Karpas-422 (cell line): ENCODE results near the gene CPLX4. TPM values are rescaled to one million over a fixed set of nuclear protein-coding genes. Genes with fewer than 3 reads are reported as not detected.

Experiments
- DNase-seq: peaks from one replicate; pipeline ENCODE4 v3.0.0-alpha.2; 2015
- H2AFZ ChIP-seq: fragments of 200-600 bp; sonication (generic); 2 replicates; pipeline ENCODE4 v1.6.1; 2014; ENCODE audit warnings: antibody characterized with exemption, low read length, mixed read lengths
- H3K27ac ChIP-seq: fragments of 200-600 bp; sonication (generic); 2 replicates; pipeline ENCODE4 v1.5.1; 2014; ENCODE audit warnings: mild to moderate bottlenecking, low read length, moderate library complexity
- H3K27me3 ChIP-seq: fragments of 200-600 bp; sonication (generic); 2 replicates; pipeline ENCODE4 v1.6.1; 2014; ENCODE audit warnings: low read length, mixed read lengths
- H3K36me3 ChIP-seq: fragments of 200-600 bp; sonication (generic); 2 replicates; pipeline ENCODE4 v1.6.1; 2014; ENCODE audit warnings: low read length, mixed read lengths; ENCODE audit not compliant: insufficient read depth
- H3K4me1 ChIP-seq: fragments of 200-600 bp; sonication (generic); 2 replicates; pipeline ENCODE4 v1.6.1; 2014; ENCODE audit warnings: mild to moderate bottlenecking, low read length, mixed read lengths
- H3K4me2 ChIP-seq: fragments of 200-600 bp; sonication (generic); 2 replicates; pipeline ENCODE4 v1.6.1; 2014; ENCODE audit warnings: low read length, low read depth, mild to moderate bottlenecking; ENCODE audit not compliant: poor library complexity, severe bottlenecking
- H3K4me3 ChIP-seq: fragments of 200-600 bp; sonication (generic); 2 replicates; pipeline ENCODE4 v1.5.1; 2014; ENCODE audit warnings: mild to moderate bottlenecking, antibody characterized with exemption, low read length, mixed read lengths
- H3K79me2 ChIP-seq: fragments of 200-600 bp; sonication (generic); 2 replicates; pipeline ENCODE4 v1.6.1; 2014; ENCODE audit warnings: mild to moderate bottlenecking, low read length, mixed read lengths
- H3K9ac ChIP-seq: fragments of 200-600 bp; sonication (generic); 2 replicates; pipeline ENCODE4 v1.6.0; 2014; ENCODE audit warnings: low read length
- H3K9me2 ChIP-seq: fragments of 200-600 bp; sonication (generic), shearing (Covaris generic); replicated peaks from 2 replicates; pipeline ENCODE4 v1.6.0; 2014; ENCODE audit warnings: mild to moderate bottlenecking, low read length, moderate library complexity; ENCODE audit not compliant: insufficient read depth
- H3K9me3 ChIP-seq: fragments of 300-700, 200-600 bp; sonication (generic); 2 replicates; pipeline ENCODE4 v1.6.1; 2014; ENCODE audit warnings: low read length, mixed read lengths
- H4K20me1 ChIP-seq: fragments of 200-600 bp; sonication (generic); 2 replicates; pipeline ENCODE4 v1.6.1; 2014; ENCODE audit warnings: mild to moderate bottlenecking, antibody characterized with exemption, low read length, low read depth; ENCODE audit not compliant: insufficient read depth
- total RNA-seq: library from RNA; depleted of rRNA; stranded (reverse); fragments of >200 nt; shearing (Covaris generic); gene quantifications from 2 replicates; pipeline ENCODE4 v1.2.3, GENCODE V29; 2014; ENCODE audit warnings: low replicate concordance

CPLX4 gene
- total RNA-seq, 1 experiment from 2014 or later, result not detected

- Histone ChIP-seq H3K79me2 (no peaks in the 10 kb centered on the region), H2AFZ (no peak overlapping the region), H3K36me3 (no peaks in the 10 kb centered on the region), H3K4me3 (no peak overlapping the region), H3K27me3 (no peaks in the 10 kb centered on the region), H4K20me1 (no peaks in the 10 kb centered on the region), H3K9ac (no peak overlapping the region), H3K9me3 (no peaks in the 10 kb centered on the region), H3K9me2 (no peaks in the 10 kb centered on the region), H3K27ac (no peak overlapping the region), H3K4me1 (no peaks in the 10 kb centered on the region), H3K4me2 (no peak overlapping the region)
- no peak for DNase-seq
Measured at GRCh38 chr18:59305295-59305694, 13.2 kb downstream of the CPLX4 start.

- no peaks in the 10 kb centered on the region for H3K27me3 ChIP-seq
- no peak overlapping the region for H3K27ac ChIP-seq
- no peak overlapping the region for H2AFZ ChIP-seq
- H3K36me3 ChIP-seq, result no peaks in the 10 kb centered on the region
- no peaks in the 10 kb centered on the region for H3K9me3 ChIP-seq
- H3K4me1 ChIP-seq, result no peaks in the 10 kb centered on the region
- H3K9ac ChIP-seq, result no peak overlapping the region
- DNase-seq, result no peak
- H3K9me2 ChIP-seq, result no peaks in the 10 kb centered on the region
- no peaks in the 10 kb centered on the region for H3K79me2 ChIP-seq
- H4K20me1 ChIP-seq, result no peaks in the 10 kb centered on the region
- no peak overlapping the region for H3K4me2 ChIP-seq
- H3K4me3 ChIP-seq, result no peak overlapping the region
Measured at GRCh38 chr18:59303656-59304195, 14.7 kb downstream of the CPLX4 start.

- Histone ChIP-seq H3K9me2 (no peaks in the 10 kb centered on the region), H4K20me1 (no peaks in the 10 kb centered on the region), H3K27ac (no peak overlapping the region), H2AFZ (no peak overlapping the region), H3K4me2 (no peak overlapping the region), H3K4me1 (no peaks in the 10 kb centered on the region), H3K4me3 (no peak overlapping the region), H3K27me3 (no peaks in the 10 kb centered on the region), H3K9ac (no peak overlapping the region), H3K36me3 (no peaks in the 10 kb centered on the region), H3K79me2 (no peaks in the 10 kb centered on the region), H3K9me3 (no peaks in the 10 kb centered on the region)
- DNase-seq, result no peak
Measured at GRCh38 chr18:59303006-59303405, 15.4 kb downstream of the CPLX4 start.

- no peak overlapping the region for H3K4me2 ChIP-seq
- no peak for DNase-seq
- H3K9me3 ChIP-seq, result no peaks in the 10 kb centered on the region
- H3K36me3 ChIP-seq, result no peaks in the 10 kb centered on the region
- no peaks in the 10 kb centered on the region for H3K27me3 ChIP-seq
- H4K20me1 ChIP-seq, result no peaks in the 10 kb centered on the region
- no peak overlapping the region for H2AFZ ChIP-seq
- H3K9me2 ChIP-seq, result no peaks in the 10 kb centered on the region
- no peak overlapping the region for H3K27ac ChIP-seq
- H3K4me1 ChIP-seq, result no peaks in the 10 kb centered on the region
- H3K79me2 ChIP-seq, result no peaks in the 10 kb centered on the region
- H3K4me3 ChIP-seq, result no peak overlapping the region
- no peak overlapping the region for H3K9ac ChIP-seq
Measured at GRCh38 chr18:59301929-59302328, 16.5 kb downstream of the CPLX4 start.

GRCh38 chr18:59300676-59301285 is 17.7 kb downstream of the CPLX4 start:
- H3K36me3 ChIP-seq, result no peaks in the 10 kb centered on the region
- no peaks in the 10 kb centered on the region for H3K4me1 ChIP-seq
- no peaks in the 10 kb centered on the region for H3K9me3 ChIP-seq
- no peaks in the 10 kb centered on the region for H3K79me2 ChIP-seq
- H3K9ac ChIP-seq, result no peak overlapping the region
- no peak overlapping the region for H3K27ac ChIP-seq
- H3K4me2 ChIP-seq, result no peak overlapping the region
- no peaks in the 10 kb centered on the region for H3K9me2 ChIP-seq
- no peak overlapping the region for H3K4me3 ChIP-seq
- H4K20me1 ChIP-seq, result no peaks in the 10 kb centered on the region
- no peak for DNase-seq
- no peak overlapping the region for H2AFZ ChIP-seq
- no peaks in the 10 kb centered on the region for H3K27me3 ChIP-seq

GRCh38 chr18:59298871-59299270 is 19.6 kb downstream of the CPLX4 start:
- H2AFZ ChIP-seq, result no peak overlapping the region
- H3K27me3 ChIP-seq, result no peaks in the 10 kb centered on the region
- DNase-seq, result no peak
- H3K36me3 ChIP-seq, result no peaks in the 10 kb centered on the region
- H3K9ac ChIP-seq, result no peak overlapping the region
- H3K4me1 ChIP-seq, result no peaks in the 10 kb centered on the region
- H3K27ac ChIP-seq, result no peak overlapping the region
- no peaks in the 10 kb centered on the region for H3K9me3 ChIP-seq
- H3K9me2 ChIP-seq, result no peaks in the 10 kb centered on the region
- no peaks in the 10 kb centered on the region for H4K20me1 ChIP-seq
- H3K4me3 ChIP-seq, result no peak overlapping the region
- H3K4me2 ChIP-seq, result no peak overlapping the region
- H3K79me2 ChIP-seq, result no peaks in the 10 kb centered on the region

GRCh38 chr18:59293317-59293716 is 25.1 kb downstream of the CPLX4 start:
- Histone ChIP-seq H3K4me2 (no peak overlapping the region), H3K4me3 (no peak overlapping the region), H3K36me3 (no peaks in the 10 kb centered on the region), H2AFZ (no peak overlapping the region), H3K4me1 (no peaks in the 10 kb centered on the region), H3K9me3 (no peaks in the 10 kb centered on the region), H3K9me2 (no peaks in the 10 kb centered on the region), H3K9ac (no peak overlapping the region), H3K27ac (no peak overlapping the region), H3K27me3 (no peaks in the 10 kb centered on the region), H4K20me1 (no peaks in the 10 kb centered on the region), H3K79me2 (no peaks in the 10 kb centered on the region)
- no peak for DNase-seq

GRCh38 chr18:59286341-59286740 is 32.1 kb downstream of the CPLX4 start:
- Histone ChIP-seq H3K36me3 (no peaks in the 10 kb centered on the region), H3K4me1 (no peaks in the 10 kb centered on the region), H3K27me3 (no peaks in the 10 kb centered on the region), H3K4me2 (no peak overlapping the region), H3K9ac (no peak overlapping the region), H3K9me3 (no peaks in the 10 kb centered on the region), H3K9me2 (no peaks in the 10 kb centered on the region), H3K4me3 (no peak overlapping the region), H3K79me2 (no peaks in the 10 kb centered on the region), H3K27ac (no peak overlapping the region), H2AFZ (no peak overlapping the region), H4K20me1 (no peaks in the 10 kb centered on the region)
- DNase-seq, result no peak
